Activated T-helper 1 cell treated with Interleukin-2 at 50 U/mL for 16 hours (primary cell): ENCODE measurements around the gene ULBP1.
"Not testable (repeated sequence)": the region's sequence is repeated elsewhere in the genome, so short reads cannot be mapped to it uniquely, and the experiment has no call there.

Experiments
- DNase-seq: peaks from one replicate; pipeline ENCODE4 v3.0.0-alpha.2; 2020; ENCODE audit warnings: low read depth

The ULBP1 gene

DNA sequence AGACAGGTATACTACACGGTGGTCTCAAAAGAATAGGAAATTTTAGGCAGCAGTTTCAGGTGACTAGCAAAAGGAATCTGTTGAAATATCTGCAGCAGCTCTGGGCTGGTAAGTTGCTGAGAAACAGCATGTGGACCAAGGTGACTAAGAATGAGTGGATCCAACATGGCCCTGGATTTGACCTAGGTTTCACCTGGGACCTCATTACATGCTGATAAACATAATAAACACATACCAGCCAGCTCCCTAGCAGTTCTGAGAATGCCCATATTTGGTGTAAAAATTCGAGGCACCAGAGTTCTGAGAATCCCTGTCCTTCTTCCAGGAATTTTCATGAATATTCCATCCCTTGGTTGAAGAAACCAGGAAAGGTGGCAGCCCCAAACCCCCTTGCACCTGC, 10.4 kb upstream of the ULBP1 start:
- not testable (repeated sequence) for DNase-seq

DNA sequence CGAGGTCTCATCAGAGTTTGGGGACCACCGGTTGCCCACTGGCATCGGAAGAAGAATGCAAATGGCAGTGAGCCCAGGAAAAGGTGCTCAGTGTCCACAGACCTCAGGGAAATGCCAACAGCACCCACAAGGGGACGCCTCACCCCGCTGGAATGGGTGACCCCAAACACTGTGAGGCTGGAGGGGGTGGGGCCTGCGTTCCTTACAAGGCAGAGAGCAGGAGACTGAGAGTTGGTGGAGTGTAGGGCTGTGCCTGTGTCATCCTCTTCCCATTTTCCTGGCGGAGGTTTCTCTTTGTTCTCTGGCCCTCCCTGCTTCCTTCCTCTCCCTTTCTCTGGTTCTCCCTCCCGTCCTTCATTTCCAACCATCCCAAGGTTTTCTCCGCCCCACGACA, 9.8 kb upstream of the ULBP1 start:
- DNase-seq = not testable (repeated sequence)

DNA sequence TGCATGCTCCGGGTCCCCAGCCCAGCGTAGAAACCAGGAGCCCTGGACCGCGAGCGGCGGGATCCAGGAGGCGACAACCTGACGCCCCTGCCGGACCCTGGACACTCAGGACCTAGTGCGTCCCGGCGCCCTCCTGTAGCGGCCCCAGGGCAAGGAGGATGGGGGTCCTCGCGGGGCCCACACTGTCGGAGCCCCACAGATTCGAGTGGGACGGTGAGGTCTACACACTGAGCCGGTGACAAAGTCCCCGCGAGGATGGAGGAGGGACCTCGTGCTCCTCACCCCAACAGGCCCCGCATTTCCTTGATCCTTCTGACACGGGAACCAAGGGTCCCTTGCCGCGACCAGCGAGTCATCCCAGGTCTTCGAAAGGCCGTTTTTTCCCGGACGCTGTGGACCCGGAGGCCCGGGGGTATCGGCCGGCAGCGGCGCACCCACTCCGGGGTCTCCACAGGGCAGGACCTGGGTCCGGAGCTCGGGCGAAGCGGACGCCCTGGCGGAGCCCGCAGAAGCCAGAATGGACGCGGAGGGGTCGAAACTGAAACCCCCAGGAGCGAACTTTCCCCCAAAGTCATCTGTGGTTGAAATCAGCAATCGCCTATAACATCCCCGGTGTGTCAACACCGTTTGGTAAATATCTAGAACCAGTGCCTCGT, 9.3 kb upstream of the ULBP1 start:
- DNase-seq = not testable (repeated sequence)

DNA sequence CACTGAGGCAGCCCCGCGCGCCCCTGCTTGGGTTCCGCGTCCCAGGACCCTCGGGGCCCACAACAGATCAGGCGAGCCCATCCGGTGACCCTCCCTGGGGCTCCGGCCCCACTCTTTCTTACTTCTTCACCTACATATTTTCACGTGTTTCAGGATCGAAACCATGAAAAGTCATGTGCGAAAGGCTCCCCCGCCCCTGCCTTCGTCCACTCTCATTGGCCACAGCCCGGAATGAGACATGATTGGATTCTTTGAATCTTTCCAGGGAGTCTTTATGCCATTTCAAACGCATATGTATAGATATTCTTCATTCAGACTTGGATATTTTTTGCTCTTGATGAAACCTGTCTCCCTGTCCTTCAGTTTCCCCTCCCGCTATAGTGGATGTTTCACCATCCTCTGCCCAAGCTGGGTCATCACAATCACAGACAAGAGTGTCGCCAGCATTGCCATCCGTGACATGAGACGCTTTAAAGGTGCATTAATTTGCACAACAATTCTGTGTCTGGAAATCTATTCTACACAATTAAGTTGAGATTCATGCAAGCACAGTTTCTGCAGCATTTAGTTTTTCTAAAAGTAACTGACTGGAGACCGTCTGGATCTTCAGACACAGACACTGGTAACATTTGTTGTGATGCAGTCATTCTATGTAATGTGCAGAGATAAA, 8.6 kb upstream of the ULBP1 start:
- DNase-seq = not testable (repeated sequence)

GRCh38 chr6:149955654-149956317, 8.0 kb upstream of the ULBP1 start:
- DNase-seq = not testable (repeated sequence)

- not testable (repeated sequence) for DNase-seq
Measured at GRCh38 chr6:149958124-149958523, 5.6 kb upstream of the ULBP1 start.

GRCh38 chr6:149959806-149960205, 3.9 kb upstream of the ULBP1 start:
- DNase-seq = not testable (repeated sequence)

DNA sequence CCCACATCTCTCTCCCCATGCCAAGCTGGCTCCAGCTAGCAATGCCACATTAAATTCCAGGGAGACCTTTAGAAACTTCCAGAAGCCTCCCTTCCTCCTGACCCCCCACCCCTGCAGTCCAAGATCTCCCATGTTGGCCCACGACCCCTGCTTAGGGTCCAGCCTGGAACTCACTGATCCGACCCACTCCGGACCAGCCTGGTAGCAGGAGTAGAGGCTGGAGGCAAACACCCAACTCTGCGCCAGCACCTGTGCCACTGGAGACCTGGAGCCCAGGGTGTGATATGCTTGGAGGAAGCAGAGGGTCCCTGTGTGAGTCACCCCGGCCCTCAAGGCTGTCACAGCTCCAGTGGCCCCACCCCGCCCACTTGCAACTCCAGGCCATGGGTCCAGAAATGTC, 3.3 kb upstream of the ULBP1 start:
- no peak for DNase-seq

DNA sequence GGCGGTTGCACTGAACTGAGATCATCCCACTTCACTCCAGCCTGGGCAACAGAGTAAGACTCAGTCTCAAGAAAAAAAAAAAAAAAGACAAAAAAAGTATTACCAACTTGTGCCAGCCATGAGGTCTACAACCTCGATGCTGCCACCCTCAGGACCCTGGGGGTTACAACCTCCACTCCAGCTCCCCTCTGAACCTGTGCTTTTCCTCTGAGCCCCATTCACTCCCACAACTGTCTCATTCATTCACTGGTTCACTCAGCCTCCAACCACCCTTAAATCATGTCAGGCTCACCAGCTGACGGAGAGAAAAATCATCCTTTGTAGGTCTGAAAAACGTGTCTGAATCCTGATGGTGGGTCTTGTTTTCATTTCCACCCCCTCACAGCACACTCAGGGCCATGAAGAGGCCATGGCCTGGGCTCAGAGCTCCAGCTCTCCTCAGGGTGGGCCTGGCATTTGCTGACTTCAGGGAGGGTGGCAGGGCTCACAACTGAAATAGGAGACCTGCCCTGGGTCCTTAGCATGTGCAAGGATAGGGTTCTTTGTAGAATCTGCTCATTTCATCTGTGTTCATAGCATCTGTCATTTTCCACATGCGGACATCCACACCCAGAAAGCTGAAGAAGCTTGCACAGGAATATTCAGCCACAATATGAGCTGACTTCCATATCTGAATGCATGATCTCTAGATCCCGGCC, 1.9 kb upstream of the ULBP1 start:
- no peak for DNase-seq

DNA sequence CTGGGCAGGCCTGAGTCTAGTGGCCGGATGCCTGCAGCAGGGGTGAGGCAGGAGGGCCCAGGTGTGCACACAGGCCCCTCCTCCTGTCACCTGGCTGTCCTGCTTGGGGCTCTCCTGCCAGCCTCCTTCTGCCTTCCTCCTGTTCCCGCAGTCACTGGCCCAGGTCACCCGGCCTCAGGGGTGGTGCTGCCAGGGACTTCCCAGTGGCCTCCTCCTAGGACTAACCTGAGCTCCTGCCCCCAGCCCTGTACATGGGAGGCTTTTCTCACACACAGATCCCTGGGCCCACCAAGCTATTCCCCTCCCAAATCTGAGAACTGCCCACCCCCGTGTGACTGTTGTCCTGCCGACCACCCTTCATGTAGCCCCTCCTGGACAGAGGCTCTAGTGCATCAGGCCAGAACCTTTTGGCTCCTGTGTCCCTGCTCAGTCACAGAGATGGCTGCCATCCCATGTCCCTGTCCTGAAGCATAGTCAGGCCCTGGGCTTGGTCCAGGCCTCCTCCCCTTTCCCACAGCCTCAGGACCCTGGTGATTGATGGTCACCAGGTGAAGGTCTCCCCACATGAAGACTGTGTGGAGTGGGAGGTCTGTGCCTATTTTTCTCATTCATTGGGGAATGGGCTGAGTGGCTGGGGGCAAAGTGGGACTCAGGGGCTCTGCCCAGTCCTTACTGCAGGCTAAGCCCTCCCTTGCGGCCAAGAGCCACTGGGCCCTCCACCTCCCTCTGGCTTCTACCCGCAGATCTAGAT, 1.1 kb upstream of the ULBP1 start:
- no peak for DNase-seq

GRCh38 chr6:149963212-149963461, 606 bp upstream of the ULBP1 start:
- DNase-seq = no peak

DNA sequence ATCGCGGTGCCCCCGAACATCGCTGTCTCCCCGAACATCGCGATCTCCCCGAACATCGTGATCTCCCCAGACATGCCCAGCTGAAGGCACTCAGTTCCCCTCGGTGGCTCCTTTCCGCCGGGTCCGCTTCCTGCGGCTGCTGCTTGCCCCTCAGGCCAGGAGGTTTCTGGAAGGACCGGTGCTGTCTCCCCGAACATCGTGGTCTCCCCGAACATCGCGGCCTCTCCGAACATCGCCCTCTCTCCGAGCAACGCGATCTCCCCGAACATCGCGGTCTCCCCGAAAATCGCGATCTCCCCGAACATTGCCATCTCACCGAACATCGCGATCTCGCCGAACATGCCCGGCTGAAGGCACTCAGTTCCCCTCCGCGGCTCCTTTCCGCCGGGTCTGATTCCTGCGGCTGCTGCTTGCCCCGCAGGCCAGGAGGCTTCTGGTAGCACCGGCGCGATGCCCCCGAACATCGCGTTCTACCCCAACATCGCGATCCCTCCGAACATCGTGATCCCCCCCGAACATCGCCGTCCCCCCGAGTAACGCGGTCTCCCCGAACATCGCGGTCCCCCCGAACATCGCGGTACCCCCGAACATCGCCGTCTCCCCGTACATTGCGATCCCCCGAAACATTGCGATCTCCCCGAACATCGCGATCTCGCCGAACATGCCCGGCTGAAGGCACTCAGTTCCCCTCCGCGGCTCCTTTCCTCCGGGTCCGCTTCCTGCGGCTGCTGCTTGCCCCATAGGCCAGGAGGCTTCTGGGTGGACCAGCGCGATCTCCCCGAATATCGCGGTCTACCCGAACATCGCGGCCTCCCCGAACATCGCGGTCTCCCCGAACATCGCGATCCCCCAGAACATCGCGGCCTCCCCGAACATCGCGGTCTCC, 808 bp downstream of the ULBP1 start:
- no peak for DNase-seq

- no peak for DNase-seq
Measured at GRCh38 chr6:149965194-149966020, 1.7 kb downstream of the ULBP1 start.

- not testable (repeated sequence) for DNase-seq
Measured at GRCh38 chr6:149966319-149966718, 2.6 kb downstream of the ULBP1 start.

GRCh38 chr6:149967591-149967990, 3.8 kb downstream of the ULBP1 start:
- DNase-seq = no peak

- not testable (repeated sequence) for DNase-seq
Measured at GRCh38 chr6:149967999-149968398, 4.3 kb downstream of the ULBP1 start.

GRCh38 chr6:149968909-149969308, 5.2 kb downstream of the ULBP1 start:
- DNase-seq = not testable (repeated sequence)

GRCh38 chr6:149969635-149970034, 5.9 kb downstream of the ULBP1 start:
- no peak for DNase-seq

GRCh38 chr6:149974394-149974793, 10.7 kb downstream of the ULBP1 start:
- not testable (repeated sequence) for DNase-seq

DNA sequence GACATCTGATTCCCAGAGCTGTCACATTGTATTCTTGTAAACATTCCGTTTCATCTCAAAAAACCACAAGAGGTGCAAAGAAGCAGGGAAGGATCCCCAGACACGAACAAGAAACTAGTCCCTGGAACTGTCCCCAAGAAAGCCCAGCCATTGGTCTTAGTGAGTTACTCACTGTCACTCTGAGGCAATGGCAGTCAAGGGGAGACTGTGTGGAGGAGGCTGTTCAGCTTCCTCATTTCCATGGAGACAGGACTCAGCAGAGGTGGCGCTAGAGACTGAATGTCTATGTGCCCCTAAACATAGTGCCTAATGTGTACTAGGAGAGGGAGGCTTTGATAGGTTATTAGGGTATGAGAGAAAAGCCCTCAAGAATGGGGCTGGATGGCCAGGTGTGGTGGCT, 11.1 kb downstream of the ULBP1 start:
- no peak for DNase-seq
